Measurements from ENCODE around the gene TBC1D10A. TPM values are rescaled to one million over a fixed set of nuclear protein-coding genes. Genes with fewer than 3 reads are reported as not detected.

Gene TBC1D10A
- polyA plus RNA-seq, 2 donors = 30.4 to 35.3 TPM

DNA sequence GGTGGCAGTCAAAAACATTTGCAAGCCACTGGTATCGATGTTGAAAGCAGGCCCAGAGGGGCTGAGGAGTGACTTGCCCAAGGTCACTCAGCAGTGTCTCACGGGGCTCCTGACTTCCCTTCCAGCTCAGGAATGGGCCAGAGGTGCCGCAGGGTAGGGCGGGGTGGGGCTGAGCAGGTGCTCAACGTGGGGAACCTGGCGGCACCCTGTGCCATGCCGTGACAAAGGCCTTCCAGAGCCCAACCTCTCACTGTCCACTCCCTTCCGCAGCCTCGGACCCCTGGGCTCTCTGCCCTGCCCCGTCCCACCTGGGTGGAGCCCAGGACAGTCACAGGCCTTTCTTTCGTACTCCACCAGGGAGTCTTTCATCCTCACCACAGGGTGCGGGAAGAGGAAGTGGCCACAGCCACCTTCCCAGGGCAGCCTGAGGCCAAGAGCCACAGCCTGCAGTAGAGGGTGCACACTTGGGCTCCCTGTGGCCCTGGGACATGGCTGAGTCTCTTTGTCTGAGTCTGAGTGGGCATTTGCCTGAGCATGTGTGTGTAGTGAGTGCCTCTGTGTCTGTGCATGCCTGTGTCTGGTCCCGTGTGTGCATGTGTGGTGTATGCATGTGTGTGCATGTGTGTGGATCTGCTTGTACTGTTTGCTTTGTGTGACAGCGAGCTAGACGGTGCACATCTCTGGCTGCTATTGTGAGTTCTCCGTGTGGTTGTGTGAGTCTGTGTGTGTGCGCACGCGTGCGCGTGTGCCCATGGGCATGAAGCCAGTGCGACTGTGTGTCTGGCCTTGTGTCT lies 74.1 kb downstream of the TBC1D10A start:
- H3K9me3 ChIP-seq (ENCODE audit: control insufficient read depth in 2 of 2, insufficient read depth in 1 of 2, low read depth in 1 of 2, low read length in 1 of 2) = no peaks in the 10 kb centered on the region
- no peaks in the 10 kb centered on the region for H3K27me3 ChIP-seq (ENCODE audit: control insufficient read depth in 1 of 2, insufficient read depth in 2 of 2, low read length in 2 of 2)
- no peaks in the 10 kb centered on the region for H3K36me3 ChIP-seq (ENCODE audit: control insufficient read depth in 2 of 2, insufficient read depth in 2 of 2, low read length in 1 of 2)
- peaks cover 4 to 12% of the 10 kb centered on the region in 2 donors for H3K4me1 ChIP-seq (ENCODE audit: control insufficient read depth in 2 of 2, insufficient read depth in 2 of 2, low read length in 1 of 2)
- H3K27ac ChIP-seq (ENCODE audit: low read depth in 2 of 2, low read length in 1 of 2) = peak overlapping the region; percentile 29 to 32
- WGBS, 2 donors = 40 to 51% methylated on average over 16 to 22 of the region's 22 CpGs
- H3K4me3 ChIP-seq (ENCODE audit: low read depth in 1 of 2, low read length in 2 of 2) = no peak overlapping the region

GRCh38 chr22:30251711-30252110 lies 75.0 kb downstream of the TBC1D10A start:
- no peaks in the 10 kb centered on the region for H3K36me3 ChIP-seq (ENCODE audit: control insufficient read depth in 2 of 2, insufficient read depth in 2 of 2, low read length in 1 of 2)
- peaks cover 4 to 12% of the 10 kb centered on the region in 2 donors for H3K4me1 ChIP-seq (ENCODE audit: control insufficient read depth in 2 of 2, insufficient read depth in 2 of 2, low read length in 1 of 2)
- H3K9me3 ChIP-seq (ENCODE audit: control insufficient read depth in 2 of 2, insufficient read depth in 1 of 2, low read depth in 1 of 2, low read length in 1 of 2) = no peaks in the 10 kb centered on the region
- H3K27me3 ChIP-seq (ENCODE audit: control insufficient read depth in 1 of 2, insufficient read depth in 2 of 2, low read length in 2 of 2) = no peaks in the 10 kb centered on the region
- H3K4me3 ChIP-seq (ENCODE audit: low read depth in 1 of 2, low read length in 2 of 2) = no peak overlapping the region
- H3K27ac ChIP-seq (ENCODE audit: low read depth in 2 of 2, low read length in 1 of 2) = no peak overlapping the region
- 63 to 66% methylated on average over 10 of the region's 10 CpGs for WGBS, 2 donors

- no peaks in the 10 kb centered on the region for H3K36me3 ChIP-seq (ENCODE audit: control insufficient read depth in 2 of 2, insufficient read depth in 2 of 2, low read length in 1 of 2)
- H3K4me3 ChIP-seq (ENCODE audit: low read depth in 1 of 2, low read length in 2 of 2) = no peak overlapping the region
- peaks cover 4 to 12% of the 10 kb centered on the region in 2 donors for H3K4me1 ChIP-seq (ENCODE audit: control insufficient read depth in 2 of 2, insufficient read depth in 2 of 2, low read length in 1 of 2)
- WGBS, 2 donors = 42 to 46% methylated on average over 12 of the region's 12 CpGs
- H3K27ac ChIP-seq (ENCODE audit: low read depth in 2 of 2, low read length in 1 of 2) = no peak overlapping the region
- H3K9me3 ChIP-seq (ENCODE audit: control insufficient read depth in 2 of 2, insufficient read depth in 1 of 2, low read depth in 1 of 2, low read length in 1 of 2) = no peaks in the 10 kb centered on the region
- no peaks in the 10 kb centered on the region for H3K27me3 ChIP-seq (ENCODE audit: control insufficient read depth in 1 of 2, insufficient read depth in 2 of 2, low read length in 2 of 2)
These were observed 76.0 kb downstream of the TBC1D10A start for GRCh38 chr22:30250661-30251267.

- Histone ChIP-seq H3K4me3 (ENCODE audit: low read depth in 1 of 2, low read length in 2 of 2) (no peak overlapping the region), H3K27ac (ENCODE audit: low read depth in 2 of 2, low read length in 1 of 2) (no peak overlapping the region), H3K36me3 (ENCODE audit: control insufficient read depth in 2 of 2, insufficient read depth in 2 of 2, low read length in 1 of 2) (no peaks in the 10 kb centered on the region), H3K4me1 (ENCODE audit: control insufficient read depth in 2 of 2, insufficient read depth in 2 of 2, low read length in 1 of 2) (peaks cover 4 to 15% of the 10 kb centered on the region in 2 donors), H3K9me3 (ENCODE audit: control insufficient read depth in 2 of 2, insufficient read depth in 1 of 2, low read depth in 1 of 2, low read length in 1 of 2) (no peaks in the 10 kb centered on the region), H3K27me3 (ENCODE audit: control insufficient read depth in 1 of 2, insufficient read depth in 2 of 2, low read length in 2 of 2) (no peaks in the 10 kb centered on the region)
- 78 to 95% methylated on average over 3 of the region's 3 CpGs for WGBS, 2 donors
These were observed 76.6 kb downstream of the TBC1D10A start for GRCh38 chr22:30250039-30250565.

DNA sequence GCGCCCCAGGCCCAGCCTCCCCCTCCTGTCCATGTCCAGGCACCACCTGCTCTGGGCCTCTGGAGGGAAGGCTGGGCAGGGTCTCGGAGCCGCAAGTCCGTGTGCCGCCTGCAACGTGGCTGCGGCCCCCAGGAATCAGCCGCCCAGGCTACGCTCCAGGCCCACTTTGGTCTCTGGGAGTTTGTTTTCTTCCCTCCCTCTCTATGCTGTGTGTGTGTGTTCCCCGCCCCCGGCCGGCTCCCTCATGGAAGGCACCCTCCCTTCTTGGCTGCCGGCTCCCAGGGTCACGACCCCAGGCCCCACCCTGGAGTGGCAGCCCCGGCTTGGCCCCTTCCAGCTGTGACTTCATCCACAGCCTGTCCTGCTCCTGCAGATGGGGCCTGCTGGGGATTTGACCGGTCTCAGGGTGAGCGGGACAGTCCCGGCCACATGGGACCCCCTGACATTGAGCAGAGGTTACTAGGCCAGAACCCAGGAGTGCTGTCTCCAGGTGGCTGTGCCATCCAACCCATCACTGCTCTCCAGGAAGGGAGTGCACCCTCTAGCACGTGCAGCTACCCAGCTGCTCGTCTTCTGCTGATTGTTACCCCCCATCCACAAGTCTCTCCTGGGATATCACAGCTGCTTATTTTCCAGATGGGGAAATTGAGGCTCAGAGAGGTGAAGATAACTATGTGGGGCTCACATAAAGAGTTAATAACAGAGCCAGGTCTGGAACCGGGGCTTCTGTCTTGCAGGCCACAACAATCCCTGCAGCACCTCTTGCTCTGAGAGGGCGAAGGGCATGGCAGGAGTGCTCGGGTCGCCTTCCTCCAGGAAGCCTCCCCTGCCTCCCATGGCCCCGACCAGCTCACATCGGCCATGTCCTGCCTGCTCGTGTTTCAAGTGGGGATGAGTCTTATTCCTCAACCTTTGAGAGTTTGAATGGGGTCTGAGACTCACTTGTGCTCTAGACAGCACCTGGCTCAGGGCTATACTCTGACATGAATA lies 77.4 kb downstream of the TBC1D10A start:
- Histone ChIP-seq H3K27me3 (ENCODE audit: control insufficient read depth in 1 of 2, insufficient read depth in 2 of 2, low read length in 2 of 2) (no peaks in the 10 kb centered on the region), H3K4me3 (ENCODE audit: low read depth in 1 of 2, low read length in 2 of 2) (no peak overlapping the region), H3K27ac (ENCODE audit: low read depth in 2 of 2, low read length in 1 of 2) (no peak overlapping the region), H3K36me3 (ENCODE audit: control insufficient read depth in 2 of 2, insufficient read depth in 2 of 2, low read length in 1 of 2) (no peaks in the 10 kb centered on the region), H3K4me1 (ENCODE audit: control insufficient read depth in 2 of 2, insufficient read depth in 2 of 2, low read length in 1 of 2) (peaks cover 4 to 15% of the 10 kb centered on the region in 2 donors), H3K9me3 (ENCODE audit: control insufficient read depth in 2 of 2, insufficient read depth in 1 of 2, low read depth in 1 of 2, low read length in 1 of 2) (no peaks in the 10 kb centered on the region)
- 67 to 71% methylated on average over 27 of the region's 27 CpGs for WGBS, 2 donors

DNA sequence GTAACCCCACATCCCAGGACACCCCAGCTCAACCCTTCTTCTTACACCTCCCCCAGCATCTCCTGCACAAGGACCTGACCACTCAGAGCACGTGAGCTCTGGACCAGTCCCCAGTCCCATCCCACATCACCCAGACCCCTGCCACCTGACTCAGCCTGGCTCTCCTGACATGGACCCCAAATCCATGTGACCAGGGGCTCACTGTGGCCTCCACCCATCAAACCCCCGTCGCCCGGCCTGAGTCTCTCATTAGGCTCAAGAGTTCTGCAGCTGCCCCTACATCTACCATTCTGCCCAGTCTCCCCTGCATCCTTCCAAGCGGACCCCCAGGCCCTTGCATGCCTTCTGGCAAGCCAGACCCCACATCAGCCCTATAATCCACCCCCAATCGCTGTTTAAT lies 78.3 kb downstream of the TBC1D10A start:
- no peak overlapping the region for H3K4me3 ChIP-seq (ENCODE audit: low read depth in 1 of 2, low read length in 2 of 2)
- no peaks in the 10 kb centered on the region for H3K9me3 ChIP-seq (ENCODE audit: control insufficient read depth in 2 of 2, insufficient read depth in 1 of 2, low read depth in 1 of 2, low read length in 1 of 2)
- peaks cover 4 to 13% of the 10 kb centered on the region in 2 donors for H3K4me1 ChIP-seq (ENCODE audit: control insufficient read depth in 2 of 2, insufficient read depth in 2 of 2, low read length in 1 of 2)
- WGBS, 2 donors = 66 to 80% methylated on average over 6 of the region's 6 CpGs
- H3K27ac ChIP-seq (ENCODE audit: low read depth in 2 of 2, low read length in 1 of 2) = no peak overlapping the region
- H3K36me3 ChIP-seq (ENCODE audit: control insufficient read depth in 2 of 2, insufficient read depth in 2 of 2, low read length in 1 of 2) = peaks cover 0 to 2% of the 10 kb centered on the region in 2 donors
- H3K27me3 ChIP-seq (ENCODE audit: control insufficient read depth in 1 of 2, insufficient read depth in 2 of 2, low read length in 2 of 2) = no peaks in the 10 kb centered on the region

- WGBS, 2 donors = 68 to 73% methylated on average over 12 of the region's 12 CpGs
- H3K4me1 ChIP-seq (ENCODE audit: control insufficient read depth in 2 of 2, insufficient read depth in 2 of 2, low read length in 1 of 2) = peaks cover 4 to 9% of the 10 kb centered on the region in 2 donors
- H3K36me3 ChIP-seq (ENCODE audit: control insufficient read depth in 2 of 2, insufficient read depth in 2 of 2, low read length in 1 of 2) = peaks cover 0 to 4% of the 10 kb centered on the region in 2 donors
- no peaks in the 10 kb centered on the region for H3K27me3 ChIP-seq (ENCODE audit: control insufficient read depth in 1 of 2, insufficient read depth in 2 of 2, low read length in 2 of 2)
- H3K27ac ChIP-seq (ENCODE audit: low read depth in 2 of 2, low read length in 1 of 2) = no peak overlapping the region
- H3K4me3 ChIP-seq (ENCODE audit: low read depth in 1 of 2, low read length in 2 of 2) = no peak overlapping the region
- H3K9me3 ChIP-seq (ENCODE audit: control insufficient read depth in 2 of 2, insufficient read depth in 1 of 2, low read depth in 1 of 2, low read length in 1 of 2) = no peaks in the 10 kb centered on the region
These were observed 78.8 kb downstream of the TBC1D10A start for GRCh38 chr22:30247974-30248373.

- Histone ChIP-seq H3K27ac (ENCODE audit: low read depth in 2 of 2, low read length in 1 of 2) (no peak overlapping the region), H3K36me3 (ENCODE audit: control insufficient read depth in 2 of 2, insufficient read depth in 2 of 2, low read length in 1 of 2) (peaks cover 0 to 4% of the 10 kb centered on the region in 2 donors), H3K4me1 (ENCODE audit: control insufficient read depth in 2 of 2, insufficient read depth in 2 of 2, low read length in 1 of 2) (peaks cover 4 to 5% of the 10 kb centered on the region in 2 donors)
These were observed 79.2 kb downstream of the TBC1D10A start for GRCh38 chr22:30247561-30247960.

DNA sequence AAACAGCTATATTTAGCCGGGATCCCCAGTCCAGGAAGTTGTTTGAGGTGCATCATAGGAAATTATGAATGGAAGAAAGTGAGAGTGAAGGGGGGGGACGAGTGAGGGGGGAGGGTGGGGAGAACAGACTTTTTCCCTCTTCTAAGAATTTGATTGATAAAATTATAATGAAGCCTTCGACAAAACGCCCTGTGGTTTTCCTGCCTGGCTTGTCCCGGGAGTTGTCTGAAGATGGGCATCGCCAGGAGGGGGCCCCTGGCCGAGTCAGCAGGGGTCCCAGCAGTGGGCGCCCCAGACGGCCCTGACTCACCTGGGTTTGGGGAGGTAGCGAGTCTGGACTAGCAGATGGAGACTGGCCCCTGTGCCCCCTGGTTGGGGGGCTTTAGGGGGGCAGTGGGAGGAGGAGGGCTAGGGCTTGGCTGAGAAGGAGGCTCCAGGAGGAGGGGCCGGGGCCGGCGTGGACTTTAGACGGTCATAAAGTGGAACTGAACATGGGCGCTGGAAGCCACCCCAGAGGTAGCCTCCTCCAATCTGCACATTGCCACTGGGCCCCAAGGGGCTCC lies 79.8 kb downstream of the TBC1D10A start:
- WGBS, 2 donors = 22 to 26% methylated on average over 15 of the region's 15 CpGs
- H3K4me1 ChIP-seq (ENCODE audit: control insufficient read depth in 2 of 2, insufficient read depth in 2 of 2, low read length in 1 of 2) = peaks cover 3 to 4% of the 10 kb centered on the region in 2 donors
- H3K36me3 ChIP-seq (ENCODE audit: control insufficient read depth in 2 of 2, insufficient read depth in 2 of 2, low read length in 1 of 2) = peaks cover 0 to 4% of the 10 kb centered on the region in 2 donors
- peak overlapping the region; percentile 51 to 55 for H3K4me3 ChIP-seq (ENCODE audit: low read depth in 1 of 2, low read length in 2 of 2)
- no peaks in the 10 kb centered on the region for H3K9me3 ChIP-seq (ENCODE audit: control insufficient read depth in 2 of 2, insufficient read depth in 1 of 2, low read depth in 1 of 2, low read length in 1 of 2)
- peak overlapping the region in 1 of 2 donors; percentile 13 for H3K27ac ChIP-seq (ENCODE audit: low read depth in 2 of 2, low read length in 1 of 2)
- no peaks in the 10 kb centered on the region for H3K27me3 ChIP-seq (ENCODE audit: control insufficient read depth in 1 of 2, insufficient read depth in 2 of 2, low read length in 2 of 2)

More at GRCh38 chr22:30247561-30247960, 79.2 kb downstream of the TBC1D10A start:
- 81 to 87% methylated on average over 11 of the region's 11 CpGs for WGBS, 2 donors
- Histone ChIP-seq H3K4me3 (ENCODE audit: low read depth in 1 of 2, low read length in 2 of 2) (no peak overlapping the region), H3K9me3 (ENCODE audit: control insufficient read depth in 2 of 2, insufficient read depth in 1 of 2, low read depth in 1 of 2, low read length in 1 of 2) (no peaks in the 10 kb centered on the region), H3K27me3 (ENCODE audit: control insufficient read depth in 1 of 2, insufficient read depth in 2 of 2, low read length in 2 of 2) (no peaks in the 10 kb centered on the region)
